Spleen (tissue), 7 donors: Measurements from ENCODE around the gene PTRHD1.

Experiments
- CTCF ChIP-seq, 11 experiments: fragments of 200-600 bp in 7 of 11; fragments of 450-650 bp in 4 of 11; sonication (generic) in 4 of 11; IDR thresholded peaks in 8 of 11; conservative IDR thresholded peaks in 3 of 11; 1 replicate in 7 of 11; 2 replicates in 4 of 11; pipeline versions ENCODE4 v1.4.0 to v1.8.0; 2016 to 2021; ENCODE audit warnings: antibody characterized with exemption in 11 of 11, inconsistent platforms in 4 of 11, mild to moderate bottlenecking in 1 of 11
- POLR2A ChIP-seq, 3 donors: fragments of 450-650 bp; IDR thresholded peaks; one replicate each; pipeline ENCODE4 v1.5.1; 2017; ENCODE audit warnings: antibody characterized with exemption in 3 of 3, mild to moderate bottlenecking in 1 of 3
- POLR2AphosphoS5 ChIP-seq, 3 donors: sonication (generic); formaldehyde crosslinking; IDR thresholded peaks; one replicate each; pipeline ENCODE4 v1.5.1; 2017; ENCODE audit warnings: antibody characterized with exemption in 3 of 3
- donor health status: DM: no; HTN: no; CAD: no; lungs with moderate emphysema.
- donor health status: DM: no; HTN: no; CAD: no.
- donor health status: DM: no; HTN: no; CAD: no.

GRCh38 chr2:24766609-24767008 lies 26.6 kb downstream of the PTRHD1 start:
- TF ChIP-seq CTCF (IDR thresholded peaks at IDR 0.05 in 8 of 11, conservative IDR thresholded peaks at IDR 0.05 in 3 of 11), result no peak
- no peak for TF ChIP-seq POLR2A (IDR thresholded peaks at IDR 0.05)
- no peak for TF ChIP-seq POLR2AphosphoS5 (IDR thresholded peaks at IDR 0.05)
